HepG2 (cell line): Measurements from ENCODE around the gene GRID1. TPM values are rescaled to one million over a fixed set of nuclear protein-coding genes. Genes with fewer than 3 reads are reported as not detected.

Source experiments
- ATAC-seq: fragments of 200-7000 bp; cut with Tn5 transposase; 3 replicates; pipeline ENCODE4 v1.9.1; 2020; ENCODE audit warnings: mild to moderate bottlenecking, moderate library complexity
- BruUV-seq: library from RNA; stranded (reverse); fragments of 400-500 nt; replicated peaks from 2 replicates; lab custom pipeline; 2021; lab: Mats Ljungman, UMichigan
- CTCF ChIA-PET: fragments of 300-600 bp; formaldehyde crosslinking; extraction: SDS; loops from one replicate; lab custom pipeline; 2021; ENCODE audit warnings: low total read pairs, inconsistent platforms, low intra/inter-chr PET ratio; lab: Yijun Ruan, JAX
- POLR2A ChIA-PET: fragments of 350-600 bp; sonication (Branson Sonifier 250); formaldehyde crosslinking; loops from one replicate; lab custom pipeline; 2020; ENCODE audit warnings: antibody characterized with exemption, inconsistent platforms; lab: Yijun Ruan, JAX
- DNase-seq: peaks from one replicate; pipeline ENCODE4 v3.0.0-alpha.2; 2015; ENCODE audit warnings: low spot score
- FAIRE-seq: peaks from 3 replicates; lab custom pipeline; 2011; peaks lifted over from hg19 to GRCh38; lab: Jason Lieb, UNC
- H2AFZ ChIP-seq: one replicate; pipeline ENCODE4 v1.6.1; 2011; ENCODE audit warnings: low read length, inconsistent platforms
- H3K27ac ChIP-seq: fragments of 300-600 bp; 3 replicates; pipeline ENCODE4 v1.8.0; 2011; ENCODE audit warnings: mixed run types, mild to moderate bottlenecking, mixed read lengths, low read length, inconsistent platforms; ENCODE audit not compliant: insufficient read depth; ENCODE audit errors: extremely low read length
- H3K27me3 ChIP-seq, 2 experiments: fragments of 200-600 bp in 1 of 2; 2 replicates in 1 of 2; 3 replicates in 1 of 2; pipeline versions ENCODE4 v1.6.0 to v1.8.0; 2011; ENCODE audit warnings: low read length in 2 of 2, mild to moderate bottlenecking in 2 of 2, moderate library complexity in 2 of 2, inconsistent platforms in 1 of 2; ENCODE audit not compliant: insufficient read depth in 2 of 2, control insufficient read depth in 1 of 2
- H3K36me3 ChIP-seq, 2 experiments: fragments of 200-600 bp in 1 of 2; replicated peaks in 1 of 2; 2 replicates in 1 of 2; 3 replicates in 1 of 2; pipeline versions ENCODE4 v1.5.1 to v1.8.0; 2011; ENCODE audit warnings: low read length in 2 of 2, inconsistent platforms in 1 of 2; ENCODE audit not compliant: insufficient read depth in 2 of 2, control insufficient read depth in 1 of 2
- H3K4me1 ChIP-seq: 2 replicates; pipeline ENCODE4 v1.5.1; 2012; ENCODE audit warnings: low read length, inconsistent platforms; ENCODE audit not compliant: insufficient read depth
- H3K4me2 ChIP-seq: 2 replicates; pipeline ENCODE4 v1.6.0; 2011; ENCODE audit warnings: low read depth, low read length, inconsistent platforms
- H3K4me3 ChIP-seq, 3 experiments: fragments of 200-600 bp in 1 of 3; sonication (generic), shearing (Covaris generic) in 1 of 3; replicated peaks in 1 of 3; 2 replicates each; pipeline ENCODE4 v1.5.1; 2011 to 2016; ENCODE audit warnings: low read length in 3 of 3, inconsistent platforms in 2 of 3, low read depth in 2 of 3, mild to moderate bottlenecking in 2 of 3, control low read depth in 1 of 3, mixed read lengths in 1 of 3; ENCODE audit not compliant: insufficient read depth in 1 of 3
- H3K79me2 ChIP-seq: one replicate; pipeline ENCODE4 v1.6.1; 2011; ENCODE audit warnings: low read length, inconsistent platforms; ENCODE audit not compliant: insufficient read depth
- H3K9ac ChIP-seq: 2 replicates; pipeline ENCODE4 v1.6.0; 2011; ENCODE audit warnings: mild to moderate bottlenecking, low read depth, low read length, inconsistent platforms; ENCODE audit not compliant: insufficient read depth
- H3K9me3 ChIP-seq: 2 replicates; pipeline ENCODE4 v1.5.1; 2012; ENCODE audit warnings: mild to moderate bottlenecking, low read length
- H4K20me1 ChIP-seq: 2 replicates; pipeline ENCODE4 v1.6.0; 2011; ENCODE audit warnings: inconsistent platforms, mild to moderate bottlenecking, low read length, moderate library complexity; ENCODE audit not compliant: insufficient read depth
- HNRNPH1 ChIP-seq: fragments of 200-400 bp; formaldehyde crosslinking; optimal IDR thresholded peaks from 2 replicates; pipeline ENCODE3; 2017; ENCODE audit warnings: mild to moderate bottlenecking, low read depth, low read length
- JUN ChIP-seq: sonication (generic); formaldehyde crosslinking; IDR thresholded peaks from 2 replicates; pipeline ENCODE4 v1.4.0; 2020; ENCODE audit warnings: mild to moderate bottlenecking, missing genetic modification reagents
- KAT2B ChIP-seq: fragments of 150-350 bp; IDR thresholded peaks from 2 replicates; pipeline ENCODE4 v1.6.1; 2014; ENCODE audit warnings: low read depth, low read length, borderline replicate concordance
- NAIF1 ChIP-seq: sonication (generic); formaldehyde crosslinking; IDR thresholded peaks from 2 replicates; pipeline ENCODE4 v1.5.0; 2020; ENCODE audit warnings: mild to moderate bottlenecking, missing genetic modification reagents, borderline replicate concordance
- WGBS: methylation state at CpG from one replicate; pipeline ENCODE4 v1.1.6; 2017; ENCODE audit warnings: low lambda C conversion rate; 5-methylcytosine and 5-hydroxymethylcytosine counted together
- in situ Hi-C: cut with HindIII; loops from 2 replicates; pipeline ENCODE4 v1.10.0; 2017; ENCODE audit warnings: low pct_unique_long_range_greater_than_20kb; ENCODE audit not compliant: extremely low pct_ligation_motif_present
- intact Hi-C: fragments of 100-400 bp; cut with micrococcal nuclease; formaldehyde crosslinking; loops from one replicate; pipeline ENCODE4 v1.10.0; 2022; ENCODE audit not compliant: unreplicated experiment
- polyA plus RNA-seq, 8 experiments: library from polyadenylated mRNA; depleted of rRNA in 3 of 8; stranded (reverse) in 7 of 8; unstranded in 1 of 8; fragments of >200 nt; fragmentation: Illumina TruSeq in 4 of 8; extraction: Trizol in 4 of 8; gene quantifications; 2 replicates each; pipeline versions ENCODE4 v1.2.1 to v1.2.3, GENCODE V29; 2011 to 2016; ENCODE audit warnings: low read depth in 4 of 8, missing spikeins in 1 of 8, mixed read lengths in 1 of 8; ENCODE audit not compliant: insufficient read depth in 1 of 8
- total RNA-seq, 5 experiments: library from RNA; depleted of rRNA; stranded (reverse); fragments of >200 nt; fragmentation: Illumina TruSeq; extraction: Trizol; gene quantifications; 2 replicates each; pipeline ENCODE4 v1.2.3, GENCODE V29; 2016; ENCODE audit warnings: low read depth in 1 of 5
- TF ChIP-seq, protein P1 (sequence below), 2 experiments: fragments of 450-650 bp in 1 of 2; sonication (generic) in 1 of 2; formaldehyde crosslinking in 1 of 2; IDR thresholded peaks; 2 replicates each; pipeline versions ENCODE4 v1.6.1 to v1.8.0; 2016 to 2022; ENCODE audit warnings: antibody characterized with exemption in 1 of 2, mild to moderate bottlenecking in 1 of 2, missing genetic modification reagents in 1 of 2
- TF ChIP-seq, protein P2 (sequence below): sonication (generic); formaldehyde crosslinking; IDR thresholded peaks from 2 replicates; pipeline ENCODE4 v1.5.0; 2020; ENCODE audit warnings: missing genetic modification reagents
- TF ChIP-seq, protein P3 (sequence below): IDR thresholded peaks from 2 replicates; pipeline ENCODE4 v1.6.1; 2016; ENCODE audit warnings: mild to moderate bottlenecking, missing biosample characterization, missing genetic modification reagents

Gene GRID1
- total and polyA plus RNA-seq, 2 of the 13 experiments (the other 11 are each of a cell fraction or from before 2014, with no cell fraction given): 0.05 TPM; not detected in 1

DNA sequence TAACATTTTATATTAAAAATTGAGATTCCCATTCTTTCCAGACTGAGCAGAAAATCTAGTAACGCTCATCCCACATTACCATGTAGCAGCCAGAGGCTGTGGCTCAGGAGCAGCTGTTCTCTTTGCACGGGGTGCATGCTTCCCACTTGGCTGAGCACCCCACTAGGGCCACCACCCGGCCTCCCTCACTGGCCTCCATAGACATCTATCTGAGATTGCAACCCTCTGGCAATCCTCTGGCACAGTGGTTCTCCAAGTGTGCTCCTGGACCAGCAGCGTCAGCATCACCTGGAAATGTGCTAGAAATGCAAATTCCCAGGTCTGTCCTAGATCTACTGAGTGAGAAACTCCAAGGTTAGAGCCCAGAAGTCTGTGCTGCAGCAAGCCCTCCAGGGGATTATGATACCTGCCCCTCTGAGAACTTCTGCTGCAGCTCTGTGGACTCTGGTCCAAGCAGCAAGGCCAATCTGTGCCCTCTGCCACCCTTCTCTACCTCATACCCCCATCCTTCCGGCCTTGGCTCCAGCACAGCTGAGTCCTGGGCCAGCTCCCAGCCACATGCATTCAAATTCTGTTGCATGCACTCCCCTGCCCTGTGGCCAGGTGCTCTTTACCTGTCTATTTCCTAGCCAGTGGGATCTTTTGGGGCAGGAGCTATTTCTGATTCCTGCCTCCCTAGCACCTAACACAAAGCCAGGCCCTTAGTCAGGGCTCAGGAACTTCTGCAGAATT lies 301.5 kb downstream of the GRID1 start:
- 0% methylated on average over 5 of the region's 5 CpGs for WGBS
- no peak for FAIRE-seq
- CTCF ChIA-PET: no interaction called here
- TF ChIP-seq KAT2B: no peak
- TF ChIP-seq, protein P1, sequence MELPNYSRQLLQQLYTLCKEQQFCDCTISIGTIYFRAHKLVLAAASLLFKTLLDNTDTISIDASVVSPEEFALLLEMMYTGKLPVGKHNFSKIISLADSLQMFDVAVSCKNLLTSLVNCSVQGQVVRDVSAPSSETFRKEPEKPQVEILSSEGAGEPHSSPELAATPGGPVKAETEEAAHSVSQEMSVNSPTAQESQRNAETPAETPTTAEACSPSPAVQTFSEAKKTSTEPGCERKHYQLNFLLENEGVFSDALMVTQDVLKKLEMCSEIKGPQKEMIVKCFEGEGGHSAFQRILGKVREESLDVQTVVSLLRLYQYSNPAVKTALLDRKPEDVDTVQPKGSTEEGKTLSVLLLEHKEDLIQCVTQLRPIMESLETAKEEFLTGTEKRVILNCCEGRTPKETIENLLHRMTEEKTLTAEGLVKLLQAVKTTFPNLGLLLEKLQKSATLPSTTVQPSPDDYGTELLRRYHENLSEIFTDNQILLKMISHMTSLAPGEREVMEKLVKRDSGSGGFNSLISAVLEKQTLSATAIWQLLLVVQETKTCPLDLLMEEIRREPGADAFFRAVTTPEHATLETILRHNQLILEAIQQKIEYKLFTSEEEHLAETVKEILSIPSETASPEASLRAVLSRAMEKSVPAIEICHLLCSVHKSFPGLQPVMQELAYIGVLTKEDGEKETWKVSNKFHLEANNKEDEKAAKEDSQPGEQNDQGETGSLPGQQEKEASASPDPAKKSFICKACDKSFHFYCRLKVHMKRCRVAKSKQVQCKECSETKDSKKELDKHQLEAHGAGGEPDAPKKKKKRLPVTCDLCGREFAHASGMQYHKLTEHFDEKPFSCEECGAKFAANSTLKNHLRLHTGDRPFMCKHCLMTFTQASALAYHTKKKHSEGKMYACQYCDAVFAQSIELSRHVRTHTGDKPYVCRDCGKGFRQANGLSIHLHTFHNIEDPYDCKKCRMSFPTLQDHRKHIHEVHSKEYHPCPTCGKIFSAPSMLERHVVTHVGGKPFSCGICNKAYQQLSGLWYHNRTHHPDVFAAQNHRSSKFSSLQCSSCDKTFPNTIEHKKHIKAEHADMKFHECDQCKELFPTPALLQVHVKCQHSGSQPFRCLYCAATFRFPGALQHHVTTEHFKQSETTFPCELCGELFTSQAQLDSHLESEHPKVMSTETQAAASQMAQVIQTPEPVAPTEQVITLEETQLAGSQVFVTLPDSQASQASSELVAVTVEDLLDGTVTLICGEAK (IDR thresholded peaks at IDR 0.05): no peak
- TF ChIP-seq, protein P1 (CRISPR knock-in tag; IDR thresholded peaks at IDR 0.05): no peak
- TF ChIP-seq, protein P2, sequence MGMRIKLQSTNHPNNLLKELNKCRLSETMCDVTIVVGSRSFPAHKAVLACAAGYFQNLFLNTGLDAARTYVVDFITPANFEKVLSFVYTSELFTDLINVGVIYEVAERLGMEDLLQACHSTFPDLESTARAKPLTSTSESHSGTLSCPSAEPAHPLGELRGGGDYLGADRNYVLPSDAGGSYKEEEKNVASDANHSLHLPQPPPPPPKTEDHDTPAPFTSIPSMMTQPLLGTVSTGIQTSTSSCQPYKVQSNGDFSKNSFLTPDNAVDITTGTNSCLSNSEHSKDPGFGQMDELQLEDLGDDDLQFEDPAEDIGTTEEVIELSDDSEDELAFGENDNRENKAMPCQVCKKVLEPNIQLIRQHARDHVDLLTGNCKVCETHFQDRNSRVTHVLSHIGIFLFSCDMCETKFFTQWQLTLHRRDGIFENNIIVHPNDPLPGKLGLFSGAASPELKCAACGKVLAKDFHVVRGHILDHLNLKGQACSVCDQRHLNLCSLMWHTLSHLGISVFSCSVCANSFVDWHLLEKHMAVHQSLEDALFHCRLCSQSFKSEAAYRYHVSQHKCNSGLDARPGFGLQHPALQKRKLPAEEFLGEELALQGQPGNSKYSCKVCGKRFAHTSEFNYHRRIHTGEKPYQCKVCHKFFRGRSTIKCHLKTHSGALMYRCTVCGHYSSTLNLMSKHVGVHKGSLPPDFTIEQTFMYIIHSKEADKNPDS: no peak
- TF ChIP-seq, protein P3, sequence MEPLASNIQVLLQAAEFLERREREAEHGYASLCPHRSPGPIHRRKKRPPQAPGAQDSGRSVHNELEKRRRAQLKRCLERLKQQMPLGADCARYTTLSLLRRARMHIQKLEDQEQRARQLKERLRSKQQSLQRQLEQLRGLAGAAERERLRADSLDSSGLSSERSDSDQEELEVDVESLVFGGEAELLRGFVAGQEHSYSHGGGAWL (CRISPR knock-in tag): no peak
- TF ChIP-seq NAIF1 (CRISPR knock-in tag): no peak
- TF ChIP-seq HNRNPH1: no peak
- no peak for TF ChIP-seq JUN

More for the DNA sequence above, 301.5 kb downstream of the GRID1 start:
- H3K9ac ChIP-seq: no peak overlapping the region
- DNase-seq (no peak), ATAC-seq (no peak)
- no peak overlapping the region for H3K4me3 ChIP-seq
- H3K9me3 ChIP-seq: no peaks in the 10 kb centered on the region
- H2AFZ ChIP-seq: no peak overlapping the region
- H3K79me2 ChIP-seq: no peaks in the 10 kb centered on the region
- in situ Hi-C loops: no loop called here
- H3K4me1 ChIP-seq: no peaks in the 10 kb centered on the region
- H4K20me1 ChIP-seq: 0 out of 2 replicates have a peak, but pooled peaks cover 2% of the 10 kb centered on the region
- H3K36me3 ChIP-seq: no peaks in the 10 kb centered on the region
- no peak overlapping the region for H3K4me2 ChIP-seq
- H3K27ac ChIP-seq: no peak overlapping the region
- intact Hi-C loops: no loop called here
- POLR2A ChIA-PET: no interaction called here
- no TSS peak for BruUV-seq
- peaks cover 2 to 3% of the 10 kb centered on the region in 2 experiments; a peak in 3 of 5 replicates for H3K27me3 ChIP-seq
